PC-9 (cell line): ENCODE results near the gene ADCY2. TPM values are rescaled to one million over a fixed set of nuclear protein-coding genes. Genes with fewer than 3 reads are reported as not detected.

Source experiments
- BruUV-seq: library from RNA; stranded (reverse); fragments of 400-500 nt; replicated peaks from 2 replicates; lab custom pipeline; 2021; lab: Mats Ljungman, UMichigan
- CTCF ChIA-PET: fragments of 300-600 bp; sonication (Branson Sonifier 250); formaldehyde crosslinking; loops from one replicate; lab custom pipeline; 2022; ENCODE audit warnings: antibody characterized with exemption; lab: Charles Lee
- POLR2A ChIA-PET: fragments of 300-600 bp; sonication (Branson Sonifier 250); formaldehyde crosslinking; loops from one replicate; lab custom pipeline; 2022; ENCODE audit warnings: antibody characterized with exemption; ENCODE audit not compliant: unreplicated experiment; lab: Charles Lee
- DNase-seq, 2 experiments: peaks; one replicate each; pipeline versions ENCODE4 v3.0.0 to v3.0.0-alpha.2; 2015 to 2022; ENCODE audit warnings: mixed read lengths in 1 of 2
- H2AFZ ChIP-seq: fragments of 200-600 bp; sonication (generic); 2 replicates; pipeline ENCODE4 v1.8.1; 2017; ENCODE audit warnings: antibody characterized with exemption
- H3F3A ChIP-seq: fragments of 200-600 bp; sonication (generic); 2 replicates; pipeline ENCODE4 v1.8.1; 2017; ENCODE audit warnings: antibody characterized with exemption, mild to moderate bottlenecking, low read depth; ENCODE audit not compliant: insufficient read depth
- H3K27ac ChIP-seq: fragments of 200-600 bp; sonication (generic); 2 replicates; pipeline ENCODE4 v1.6.1; 2016; ENCODE audit warnings: mixed run types
- H3K27me3 ChIP-seq: fragments of 200-600 bp; sonication (generic); 2 replicates; pipeline ENCODE4 v1.6.1; 2016; ENCODE audit warnings: low read depth, mixed run types; ENCODE audit not compliant: insufficient read depth
- H3K36me3 ChIP-seq: fragments of 200-600 bp; sonication (generic); 2 replicates; pipeline ENCODE4 v1.6.1; 2016; ENCODE audit warnings: low read depth, mixed run types
- H3K4me1 ChIP-seq: fragments of 200-600 bp; sonication (generic); replicated peaks from 2 replicates; pipeline ENCODE4 v1.6.1; 2016; ENCODE audit warnings: mixed run types; ENCODE audit not compliant: insufficient read depth
- H3K4me2 ChIP-seq: fragments of 200-600 bp; sonication (generic); 2 replicates; pipeline ENCODE4 v1.6.1; 2017; ENCODE audit warnings: mixed run types
- H3K4me3 ChIP-seq: fragments of 200-600 bp; sonication (generic); 2 replicates; pipeline ENCODE4 v1.6.1; 2016; ENCODE audit warnings: mixed run types
- H3K79me2 ChIP-seq: fragments of 200-600 bp; sonication (generic); 2 replicates; pipeline ENCODE4 v1.6.1; 2017; ENCODE audit warnings: low read depth, mixed run types
- H3K9me2 ChIP-seq: fragments of 200-600 bp; sonication (generic); 2 replicates; pipeline ENCODE4 v1.8.1; 2017; ENCODE audit warnings: mild to moderate bottlenecking; ENCODE audit not compliant: insufficient read depth
- H3K9me3 ChIP-seq: fragments of 200-600 bp; sonication (generic); 2 replicates; pipeline ENCODE4 v1.8.1; 2016; ENCODE audit warnings: low read depth; ENCODE audit not compliant: insufficient read depth
- H4K20me1 ChIP-seq: fragments of 200-600 bp; sonication (generic); 2 replicates; pipeline ENCODE4 v1.8.1; 2017; ENCODE audit not compliant: insufficient read depth
- CTCF ChIP-seq: fragments of 200-600 bp; sonication (generic); conservative IDR thresholded peaks from 2 replicates; pipeline ENCODE4 v1.6.1; 2017; ENCODE audit warnings: mixed run types, antibody characterized with exemption, mild to moderate bottlenecking, moderate library complexity
- EZH2 ChIP-seq: fragments of 200-600 bp; sonication (generic); IDR thresholded peaks from 2 replicates; pipeline ENCODE4 v1.8.0; 2017; ENCODE audit warnings: antibody characterized with exemption, low read depth
- intact Hi-C: fragments of 100-400 bp; cut with micrococcal nuclease; formaldehyde crosslinking; loops from one replicate; pipeline ENCODE4 v1.10.0; 2022; ENCODE audit not compliant: unreplicated experiment
- total RNA-seq: library from RNA; stranded (reverse); gene quantifications from 2 replicates; pipeline ENCODE4 v1.2.3, GENCODE V29; 2021

Gene ADCY2
- total RNA-seq, 1 experiment from 2014 or later = not detected

GRCh38 chr5:7851240-7851592 is 455.3 kb downstream of the ADCY2 start:
- no peaks in the 10 kb centered on the region for H3K4me1 ChIP-seq
- intact Hi-C loops = no loop called here
- no TSS peak for BruUV-seq
- no peak overlapping the region for H3K4me2 ChIP-seq
- H3K9me2 ChIP-seq = no peaks in the 10 kb centered on the region; the same call in 1 of the 2 replicates
- H3F3A ChIP-seq = no peaks in the 10 kb centered on the region
- H3K4me3 ChIP-seq = no peak overlapping the region
- DNase-seq = no peak
- ChIA-PET CTCF (interaction anchor here (0.6 kb wide), 1 partner anchor 1086 kb away, joined by 3 read pairs; no protein-coding TSS in a partner anchor), POLR2A (no interaction called here)
- TF ChIP-seq CTCF (no peak), EZH2 (no peak)
- no peak overlapping the region for H2AFZ ChIP-seq
- H4K20me1 ChIP-seq = no peaks in the 10 kb centered on the region
- H3K27ac ChIP-seq = no peak overlapping the region
- H3K9me3 ChIP-seq = no peaks in the 10 kb centered on the region; the same call in 1 of the 2 replicates
- no peaks in the 10 kb centered on the region for H3K79me2 ChIP-seq
- no peaks in the 10 kb centered on the region for H3K36me3 ChIP-seq
- H3K27me3 ChIP-seq = peaks cover 42% of the 10 kb centered on the region

GRCh38 chr5:7851617-7852289 is 455.8 kb downstream of the ADCY2 start:
- peak in 1 of 2 experiments; percentile 44 for DNase-seq
- Histone ChIP-seq H3K27me3 (peaks cover 37% of the 10 kb centered on the region), H3K36me3 (no peaks in the 10 kb centered on the region), H3K9me3 (no peaks in the 10 kb centered on the region; the same call in 1 of the 2 replicates), H3F3A (no peaks in the 10 kb centered on the region), H3K27ac (no peak overlapping the region), H3K4me2 (no peak overlapping the region), H3K9me2 (no peaks in the 10 kb centered on the region; the same call in 1 of the 2 replicates), H3K4me1 (no peaks in the 10 kb centered on the region), H3K79me2 (no peaks in the 10 kb centered on the region), H4K20me1 (no peaks in the 10 kb centered on the region), H3K4me3 (no peak overlapping the region), H2AFZ (no peak overlapping the region)
- ChIA-PET POLR2A (no interaction called here), CTCF (no interaction called here)
- intact Hi-C loops = no loop called here
- BruUV-seq = no TSS peak
- TF ChIP-seq EZH2 = no peak
- TF ChIP-seq CTCF = no peak

DNA sequence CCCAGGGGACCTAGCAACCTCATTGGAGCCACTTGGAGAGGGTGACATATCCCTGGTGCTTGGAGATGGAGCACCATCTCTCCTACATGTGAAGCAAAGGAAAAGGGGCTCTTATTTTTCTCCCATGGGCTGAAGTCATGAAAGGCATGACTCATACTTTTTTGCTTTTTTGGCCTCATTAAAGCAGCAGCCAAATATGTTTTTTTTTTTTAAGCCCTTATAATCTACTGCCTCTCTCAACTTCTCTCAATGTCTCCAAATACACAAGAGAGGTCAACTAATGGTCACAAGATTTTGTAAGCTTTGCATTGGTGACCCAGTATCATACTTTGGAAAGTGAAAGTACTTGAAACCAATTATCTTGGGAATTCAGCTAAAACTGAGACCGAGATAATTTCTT is 456.6 kb downstream of the ADCY2 start:
- H3K79me2 ChIP-seq = no peaks in the 10 kb centered on the region
- H3K4me3 ChIP-seq = no peak overlapping the region
- no peaks in the 10 kb centered on the region for H4K20me1 ChIP-seq
- peak overlapping the region; percentile 20; the same call in 1 of the 2 replicates for H2AFZ ChIP-seq
- H3K4me1 ChIP-seq = no peaks in the 10 kb centered on the region
- H3K4me2 ChIP-seq = peak overlapping the region; percentile 6; the same call in 1 of the 2 replicates
- no peaks in the 10 kb centered on the region; the same call in 1 of the 2 replicates for H3K9me3 ChIP-seq
- H3K27me3 ChIP-seq = peaks cover 29% of the 10 kb centered on the region
- no peak for TF ChIP-seq EZH2
- no peak for TF ChIP-seq CTCF
- POLR2A ChIA-PET = interaction anchor here (0.6 kb wide), 1 partner anchor 481 kb away, joined by 3 read pairs; no protein-coding TSS in a partner anchor
- CTCF ChIA-PET = no interaction called here
- intact Hi-C loops = no loop called here
- H3K9me2 ChIP-seq = no peaks in the 10 kb centered on the region; the same call in 1 of the 2 replicates
- H3K27ac ChIP-seq = no peak overlapping the region
- BruUV-seq = no TSS peak
- DNase-seq = no peak
- no peaks in the 10 kb centered on the region for H3F3A ChIP-seq
- H3K36me3 ChIP-seq = no peaks in the 10 kb centered on the region
